Hematopoietic multipotent progenitor cell treated with erythropoietin and hydrocortisone succinate and interleukin-3 and kit ligand, for 6 days (in vitro differentiated cells): Measurements from ENCODE around the gene THSD7A.

Experiments
- DNase-seq: peaks from one replicate; pipeline ENCODE4 v3.0.0-alpha.2; 2015

The THSD7A gene

GRCh38 chr7:11747715-11748485, 84.1 kb downstream of the THSD7A start:
- no peak for DNase-seq

DNA sequence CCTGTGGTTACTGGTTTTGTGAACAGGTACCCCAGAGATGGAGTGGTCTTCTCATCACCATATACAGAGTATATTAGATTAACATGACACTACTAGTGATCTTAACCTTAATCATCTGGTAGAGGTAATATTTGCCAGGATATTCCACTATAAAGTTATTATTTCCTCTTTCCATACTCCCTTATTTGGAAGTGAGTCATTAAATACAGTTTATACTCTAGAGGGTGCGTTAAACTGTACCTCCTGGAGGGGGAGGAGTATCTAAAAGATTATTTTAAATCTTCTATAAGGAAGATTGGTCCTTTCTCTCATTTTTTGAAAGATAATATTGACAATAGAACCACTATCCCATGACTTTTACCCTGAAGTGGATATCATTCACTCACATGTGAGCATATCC, 85.4 kb downstream of the THSD7A start:
- no peak for DNase-seq

- no peak for DNase-seq
These were observed 88.5 kb downstream of the THSD7A start for GRCh38 chr7:11743548-11743947.

GRCh38 chr7:11743016-11743415, 89.0 kb downstream of the THSD7A start:
- no peak for DNase-seq

DNA sequence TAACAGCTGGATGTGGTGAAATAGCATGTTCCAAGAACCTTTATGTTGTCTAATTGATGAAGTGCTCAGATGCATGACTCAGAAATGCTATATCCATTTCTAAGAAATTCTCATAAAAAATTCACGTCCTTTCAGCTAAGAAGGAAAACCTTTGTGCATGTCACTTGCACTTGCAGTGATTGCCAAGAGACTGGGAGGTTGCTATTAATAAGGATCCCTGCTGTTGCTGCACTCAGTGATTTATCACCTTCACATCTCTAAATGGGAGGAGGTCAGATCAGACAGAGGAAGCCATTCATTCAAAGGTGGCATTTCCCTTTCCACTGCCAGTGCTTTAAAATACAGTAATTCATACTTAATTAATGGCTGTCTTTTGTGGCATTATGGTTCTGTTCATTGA, 89.5 kb downstream of the THSD7A start:
- DNase-seq: no peak

- DNase-seq: no peak
These were observed 94.3 kb downstream of the THSD7A start for GRCh38 chr7:11737723-11738122.

DNA sequence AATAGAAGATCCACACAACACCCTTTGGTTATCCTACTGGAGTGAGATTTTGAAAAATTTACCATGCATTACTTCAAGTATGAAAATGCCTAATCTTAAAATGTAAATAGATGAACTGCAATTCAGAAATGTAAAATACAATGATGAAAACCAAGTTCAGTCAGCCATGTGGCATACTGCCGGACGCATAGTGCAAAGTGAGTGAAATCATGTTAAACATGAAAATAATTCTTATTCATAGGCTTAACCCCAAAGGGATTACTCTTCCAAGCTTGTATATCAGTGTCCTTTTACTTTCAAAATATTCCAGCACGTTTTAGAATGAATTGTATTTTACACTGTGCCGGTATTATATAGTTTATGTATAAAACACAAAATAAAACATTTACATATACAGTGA, 99.8 kb downstream of the THSD7A start:
- DNase-seq: no peak

DNA sequence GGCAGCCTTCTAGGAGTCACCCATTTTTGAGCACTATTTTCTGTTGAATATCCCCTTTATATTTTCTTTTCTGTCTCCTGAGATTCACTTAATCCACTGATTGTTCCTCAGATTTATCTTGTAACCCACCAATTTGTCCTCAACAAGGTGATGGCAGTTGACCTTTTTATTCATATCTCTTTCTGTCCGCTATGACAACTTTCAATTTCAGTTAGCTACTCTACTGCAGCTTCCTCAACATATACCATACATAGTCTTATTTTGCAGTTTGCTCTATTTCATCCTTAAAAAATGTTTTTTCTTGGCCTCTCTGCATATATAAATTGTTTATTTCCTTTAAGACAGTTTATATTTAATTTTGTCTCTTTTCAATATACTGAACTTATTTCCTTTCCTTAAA, 101.3 kb downstream of the THSD7A start:
- DNase-seq: no peak

DNA sequence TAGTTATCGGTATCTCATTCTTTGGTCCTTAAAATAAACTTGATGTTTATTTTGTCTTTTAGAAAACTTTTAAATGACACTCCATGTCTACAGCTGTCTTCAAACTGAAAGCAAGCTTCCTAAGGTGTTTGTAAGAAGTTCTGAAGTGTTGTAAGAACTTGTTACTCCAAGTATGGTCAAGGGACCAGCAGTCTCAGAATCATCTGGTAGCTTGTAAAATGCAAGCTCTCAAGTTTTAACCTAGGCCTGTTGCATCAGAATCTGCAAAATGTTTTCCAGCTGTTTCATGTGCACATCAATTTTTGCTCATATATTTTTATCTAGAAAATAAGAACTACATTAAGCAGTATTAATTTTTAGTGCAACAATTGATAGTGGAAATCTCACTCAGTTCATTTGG, 104.1 kb downstream of the THSD7A start:
- no peak for DNase-seq

DNA sequence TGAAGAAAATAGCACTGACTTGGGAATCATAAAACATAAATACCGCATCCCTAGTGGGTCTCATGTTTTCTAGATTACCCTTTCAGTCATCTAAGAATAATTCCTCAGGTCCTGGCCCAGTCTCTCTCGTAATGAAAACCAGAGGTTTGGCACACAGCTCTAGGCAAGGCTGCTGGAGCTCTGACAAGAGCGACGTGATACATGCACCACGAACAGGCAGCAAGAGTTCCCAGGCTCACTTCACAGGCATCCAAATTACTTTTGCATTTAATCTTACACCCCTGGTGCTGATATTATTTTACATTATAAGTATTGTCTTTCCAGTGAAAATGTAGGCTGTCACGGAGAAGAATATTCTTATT, 105.2 kb downstream of the THSD7A start:
- no peak for DNase-seq

DNA sequence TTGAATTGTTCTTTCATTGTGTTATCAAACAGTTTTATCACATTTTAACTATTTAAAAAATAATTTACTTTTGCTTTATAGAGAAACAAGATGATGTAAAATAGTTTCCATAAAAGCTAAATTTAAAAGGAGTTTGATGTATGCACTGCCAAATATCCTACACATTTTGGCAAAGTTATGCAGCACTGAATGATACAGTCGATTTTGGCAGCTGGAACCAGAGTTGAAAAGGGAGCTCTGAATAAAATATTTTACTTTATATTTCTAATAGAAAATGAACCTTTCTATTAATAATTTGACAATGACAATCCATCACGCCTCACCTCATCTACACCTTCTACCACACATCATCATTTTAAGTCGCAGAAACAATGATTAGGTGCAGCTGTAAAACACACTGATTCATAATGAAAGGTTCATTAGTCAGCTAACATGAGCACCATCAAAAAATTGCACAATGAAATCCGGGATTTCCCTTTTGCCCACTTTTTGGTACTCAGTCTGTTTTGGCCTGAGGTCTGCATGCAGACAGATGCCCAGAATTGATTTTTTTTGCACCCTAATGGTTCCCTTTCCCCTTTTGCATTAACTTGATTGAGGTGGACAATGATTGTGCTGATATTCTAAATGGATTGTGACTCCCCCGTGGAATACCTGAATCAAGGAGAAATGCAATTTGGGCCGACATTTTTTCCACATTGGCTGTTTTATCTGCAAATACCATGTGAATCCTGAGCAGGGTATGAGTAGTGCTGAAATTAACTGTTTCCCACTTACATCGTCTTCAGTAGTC, 105.8 kb downstream of the THSD7A start:
- no peak for DNase-seq

GRCh38 chr7:11716185-11716584, 115.8 kb downstream of the THSD7A start:
- no peak for DNase-seq

DNA sequence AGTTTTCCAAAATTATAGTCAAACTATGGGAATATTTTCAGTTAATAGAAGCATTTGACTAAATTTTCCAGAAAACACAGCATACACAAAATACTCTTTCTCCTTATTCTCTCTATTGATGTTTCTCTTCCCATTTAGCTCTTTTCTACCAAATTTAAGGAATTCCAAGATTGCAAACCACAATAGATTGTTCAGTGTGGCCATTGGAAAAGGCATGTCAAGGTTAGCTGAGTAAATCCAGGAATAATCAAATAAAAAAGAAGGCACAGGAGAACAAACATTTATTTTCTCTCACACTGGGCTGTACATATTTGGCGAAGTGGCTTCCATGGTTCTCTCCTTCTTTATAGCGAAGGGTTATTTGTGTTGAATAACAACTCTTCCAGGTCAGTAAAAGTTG, 117.3 kb downstream of the THSD7A start:
- no peak for DNase-seq

- DNase-seq: no peak
These were observed 117.8 kb downstream of the THSD7A start for GRCh38 chr7:11714205-11714604.

DNA sequence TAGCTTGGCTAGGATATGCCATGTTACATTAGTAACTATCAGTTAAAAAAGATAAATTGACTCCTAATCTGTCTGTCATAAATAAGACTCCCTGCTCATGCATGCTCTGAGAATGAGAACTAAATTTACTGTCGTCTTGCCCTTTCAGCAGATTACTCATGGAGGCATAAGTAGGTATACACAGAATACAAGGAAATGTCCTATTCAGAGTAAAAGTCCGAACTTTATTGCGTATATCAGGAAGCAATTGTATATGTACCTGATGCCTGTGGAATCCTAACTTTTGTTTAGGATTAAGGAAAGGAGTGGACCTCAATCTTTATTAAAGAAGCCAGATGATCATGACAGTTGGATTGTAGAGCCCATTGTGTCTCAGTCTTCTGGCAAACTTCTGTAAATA, 118.6 kb downstream of the THSD7A start:
- DNase-seq: no peak

DNA sequence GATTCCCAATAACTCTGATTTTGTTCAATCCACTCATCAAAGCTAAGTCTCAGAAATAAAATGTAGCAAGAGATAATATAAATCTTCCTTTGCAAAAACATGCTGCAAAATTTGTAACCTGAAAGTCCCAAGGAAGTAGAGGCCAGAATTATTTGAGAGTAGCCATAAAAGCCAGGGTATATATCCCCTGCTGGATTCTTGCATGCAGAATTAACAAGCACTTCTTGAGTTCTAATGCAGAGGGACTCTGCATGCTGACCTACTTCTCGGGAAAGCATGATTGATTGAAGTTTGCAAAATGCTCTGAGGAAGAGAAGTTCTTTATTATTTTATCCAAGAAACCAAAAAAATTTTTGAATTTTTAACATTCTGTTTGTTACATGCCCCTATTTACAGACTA, 121.6 kb downstream of the THSD7A start:
- DNase-seq: no peak

DNA sequence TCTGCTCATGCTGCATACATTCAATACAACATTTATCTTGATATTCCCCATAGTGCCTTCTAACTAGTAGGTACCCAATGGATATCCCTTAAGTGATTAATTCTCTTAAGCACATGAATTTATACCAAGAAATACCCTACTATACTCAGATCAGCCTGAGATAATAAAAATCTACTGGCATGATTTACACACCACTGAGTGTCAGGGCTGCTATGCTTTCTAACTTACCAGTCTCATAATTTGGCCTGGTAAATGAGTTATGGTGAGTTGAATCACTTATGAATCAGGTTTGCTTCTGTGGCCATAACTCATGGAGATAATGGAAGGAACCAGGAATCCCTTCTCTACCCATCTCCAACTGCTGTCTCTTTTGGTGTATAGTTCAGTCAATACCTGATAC, 122.8 kb downstream of the THSD7A start:
- DNase-seq: no peak

DNA sequence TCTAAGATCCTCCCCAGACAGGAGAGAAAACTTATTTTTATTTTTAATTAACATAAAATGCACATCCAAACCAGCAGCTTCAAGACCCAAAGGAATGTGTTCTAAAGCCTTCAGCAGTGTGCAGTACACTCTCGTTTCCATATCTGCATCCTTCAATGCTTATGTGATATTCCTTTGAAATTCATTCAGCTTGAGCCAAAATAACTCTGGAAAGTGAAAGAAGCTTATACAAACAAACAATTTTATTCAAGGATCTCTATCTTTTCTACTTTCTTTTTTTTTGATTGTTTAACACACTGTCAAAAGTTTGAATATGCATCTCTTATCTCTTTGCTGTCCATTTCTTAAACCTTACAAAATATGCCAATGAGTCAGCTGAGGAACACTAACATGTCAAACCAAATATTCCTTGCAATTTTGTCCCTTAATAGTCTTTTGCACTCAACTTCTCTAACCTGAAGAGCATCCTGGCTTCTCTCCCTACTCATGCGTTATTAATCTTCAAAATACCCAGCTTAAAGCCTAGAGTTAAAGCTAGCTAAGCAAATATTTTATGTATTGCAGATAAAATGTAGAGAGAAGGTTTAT, 124.3 kb downstream of the THSD7A start:
- DNase-seq: no peak

DNA sequence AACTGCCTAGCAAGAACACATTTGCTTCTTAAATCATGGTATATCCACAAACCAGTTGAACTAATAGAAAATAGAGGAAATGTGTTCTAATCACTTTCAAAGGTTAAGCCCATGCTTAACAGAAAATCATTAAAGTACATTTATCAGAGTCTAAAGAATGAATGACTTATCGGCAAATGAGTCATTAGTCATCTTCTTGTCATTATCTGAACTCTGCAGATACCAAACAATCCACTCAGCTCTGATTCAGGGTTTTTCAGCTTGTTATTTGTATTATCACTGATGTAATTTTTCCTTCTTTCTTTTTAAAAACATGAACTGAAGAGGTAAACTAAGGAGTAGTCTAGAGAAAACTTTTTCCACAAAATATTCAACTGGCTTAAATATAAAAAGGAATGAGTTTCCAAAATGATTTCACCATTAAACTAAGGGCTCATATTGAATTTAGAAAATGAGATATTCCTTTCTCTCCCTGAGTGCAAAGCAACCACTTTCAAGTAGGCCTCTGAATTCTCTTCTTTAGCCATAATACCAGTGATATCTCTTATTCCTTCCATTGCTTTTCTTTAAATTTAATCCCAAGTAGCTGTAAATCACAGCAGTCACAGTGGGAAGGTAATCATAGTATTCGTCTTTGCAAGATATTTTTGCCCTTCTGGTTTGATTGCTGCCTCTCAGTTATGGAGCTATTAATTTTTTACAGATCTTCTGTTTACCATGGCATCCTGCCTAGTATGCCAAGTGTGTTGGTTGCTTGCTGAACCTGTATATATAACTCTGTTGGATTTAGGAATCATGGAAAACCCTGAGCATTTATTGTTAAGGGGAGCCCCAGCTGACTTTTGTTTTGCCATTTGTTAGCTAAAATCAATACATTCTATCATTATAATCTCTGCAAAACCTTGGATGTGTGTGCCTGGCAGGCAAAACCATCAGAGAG, 125.1 kb downstream of the THSD7A start:
- DNase-seq: no peak

GRCh38 chr7:11703829-11704228, 128.2 kb downstream of the THSD7A start:
- DNase-seq: no peak

DNA sequence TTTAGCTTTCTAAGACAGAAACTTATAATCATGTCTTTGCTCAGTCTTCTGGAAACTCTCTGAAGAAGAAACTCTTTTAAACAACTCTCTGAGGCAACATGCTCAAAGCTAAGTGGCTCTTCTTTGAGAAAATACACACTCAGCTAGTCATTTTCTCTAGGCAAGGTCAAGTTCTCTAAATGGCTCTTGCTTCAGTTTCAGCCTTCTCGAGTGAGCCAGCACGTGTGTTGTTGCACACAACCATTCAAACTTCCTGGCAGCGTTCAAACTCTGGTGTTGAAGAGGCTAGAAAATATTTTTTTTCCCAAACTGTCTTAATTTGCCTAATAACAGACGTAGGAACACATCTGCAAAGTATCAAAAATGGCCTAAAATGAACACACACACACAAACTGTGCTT, 129.1 kb downstream of the THSD7A start:
- DNase-seq: no peak

DNA sequence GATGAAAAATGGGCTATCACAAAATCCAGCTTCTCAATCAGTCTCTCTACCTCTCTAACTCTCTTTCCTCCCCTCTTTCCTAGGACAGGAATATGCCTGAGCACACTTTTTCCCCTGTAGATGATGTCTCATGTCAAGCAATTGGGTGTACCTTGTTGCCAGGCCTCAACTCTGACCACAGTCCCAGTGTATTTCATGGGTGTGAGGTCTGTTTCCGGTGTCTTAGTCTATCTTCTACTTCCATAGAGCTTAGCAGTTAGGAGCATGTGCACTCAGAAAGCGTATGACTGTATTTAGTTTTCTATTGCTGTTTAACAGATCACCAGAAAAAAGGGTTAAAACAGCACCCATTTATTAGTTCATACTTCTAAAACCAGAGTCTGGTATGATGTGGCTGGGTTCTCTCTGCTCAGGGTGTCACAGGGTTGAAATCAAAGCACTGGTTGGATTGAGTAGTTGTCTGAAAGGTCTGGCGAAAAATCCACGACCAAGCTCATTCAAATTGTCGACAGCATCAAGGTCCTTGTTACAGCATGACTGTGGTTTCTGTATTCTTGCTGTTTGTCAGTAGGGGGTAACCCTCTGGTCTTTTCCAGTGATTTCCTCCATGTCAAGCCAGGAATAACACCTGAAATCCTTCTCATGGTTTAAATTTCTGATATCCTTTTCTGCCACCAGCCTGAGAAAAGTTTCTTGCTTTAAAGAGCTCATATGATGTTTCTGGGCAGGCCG, 130.0 kb downstream of the THSD7A start:
- DNase-seq: no peak
